Right lung (tissue), 5 donors: ENCODE data around the gene HCK. TPM values are rescaled to one million over a fixed set of nuclear protein-coding genes. Genes with fewer than 3 reads are reported as not detected.

Experiments
- DNase-seq, 2 donors: peaks; one replicate each; pipeline ENCODE4 v3.0.0-alpha.2; 2013
- polyA plus RNA-seq, 5 donors: library from polyadenylated mRNA; unstranded; fragments of 120-200 nt; gene quantifications; one replicate each; pipeline versions ENCODE4 v1.2.1 to v1.2.3, GENCODE V29; 2013; ENCODE audit warnings: inconsistent platforms in 1 of 5, low replicate concordance in 1 of 5; ENCODE audit not compliant: insufficient read length in 5 of 5, insufficient read depth in 1 of 5

HCK gene
- polyA plus RNA-seq, 5 donors, result 3.5 to 5.5 (median 4.2) TPM

DNA sequence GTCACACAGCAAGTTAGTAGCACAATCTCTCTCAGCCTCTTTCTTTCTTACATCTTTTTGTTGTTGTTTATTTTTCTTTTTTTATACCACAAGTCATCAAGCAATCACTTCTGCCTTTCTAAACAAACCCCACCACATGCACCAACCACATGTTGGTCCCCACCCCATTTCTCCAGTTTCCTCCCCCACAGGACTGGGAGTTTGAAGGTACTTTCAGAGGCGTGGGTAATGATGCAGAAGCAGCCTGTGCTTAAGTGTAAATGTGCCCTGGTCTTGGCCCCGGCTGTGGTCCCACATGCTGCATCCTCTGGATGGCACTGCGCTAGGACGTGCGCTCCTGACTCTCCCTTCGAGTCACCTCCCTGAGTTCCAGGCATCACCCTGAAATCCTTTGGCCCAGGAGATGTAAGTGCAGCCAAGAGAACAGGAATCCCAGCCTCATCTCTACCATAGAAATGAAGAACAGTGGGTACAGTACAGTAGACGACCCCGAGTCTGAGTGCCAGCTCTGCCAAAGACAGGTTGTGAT lies 5.7 kb downstream of the HCK start:
- DNase-seq, result no peak

GRCh38 chr20:32059189-32059588 lies 7.1 kb downstream of the HCK start:
- no peak for DNase-seq

DNA sequence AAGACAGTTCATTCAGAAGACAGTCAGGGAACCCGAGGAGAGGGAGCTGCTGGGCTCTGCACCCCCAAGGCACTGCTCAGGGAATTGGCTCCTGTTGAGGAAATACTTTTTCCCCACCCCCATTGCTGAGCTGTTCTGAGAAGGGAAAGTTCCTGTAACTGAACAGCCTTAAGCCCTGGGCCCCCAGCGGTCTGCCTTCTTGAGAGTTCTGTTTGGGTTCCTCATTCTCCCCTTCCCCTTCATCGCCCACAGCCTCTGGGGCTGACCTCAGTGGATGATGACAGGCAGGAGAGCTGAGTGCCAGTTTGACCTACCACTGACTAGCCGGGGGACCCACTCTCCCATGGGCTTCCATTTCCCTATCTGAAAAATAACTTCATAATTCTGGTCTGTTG lies 10.7 kb downstream of the HCK start:
- no peak for DNase-seq

DNA sequence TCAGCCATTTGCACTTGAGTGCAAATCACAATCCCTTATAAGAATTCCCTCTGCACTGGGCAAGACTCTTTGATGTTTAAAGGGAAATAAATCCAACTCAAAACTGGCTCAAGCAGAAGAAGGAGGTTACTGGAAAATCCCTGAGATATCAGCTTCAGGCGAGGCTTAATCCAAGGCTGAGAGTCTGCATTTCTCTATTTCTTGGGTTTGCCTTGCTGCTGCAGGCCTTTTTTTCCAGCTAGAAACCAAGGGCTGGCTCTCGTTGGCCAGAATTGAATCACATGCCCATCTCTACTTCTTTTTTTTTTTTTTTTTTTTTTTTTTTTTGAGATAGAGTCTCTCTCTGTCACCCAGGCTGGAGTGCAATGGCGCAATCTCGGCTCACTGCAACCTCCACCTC lies 11.7 kb downstream of the HCK start:
- no peak for DNase-seq

- no peak for DNase-seq
These were observed 12.6 kb downstream of the HCK start for GRCh38 chr20:32064667-32065066.

- DNase-seq, result no peak
These were observed 15.3 kb downstream of the HCK start for GRCh38 chr20:32067234-32067821.

- DNase-seq, result no peak
These were observed 16.1 kb downstream of the HCK start for GRCh38 chr20:32068174-32068573.

DNA sequence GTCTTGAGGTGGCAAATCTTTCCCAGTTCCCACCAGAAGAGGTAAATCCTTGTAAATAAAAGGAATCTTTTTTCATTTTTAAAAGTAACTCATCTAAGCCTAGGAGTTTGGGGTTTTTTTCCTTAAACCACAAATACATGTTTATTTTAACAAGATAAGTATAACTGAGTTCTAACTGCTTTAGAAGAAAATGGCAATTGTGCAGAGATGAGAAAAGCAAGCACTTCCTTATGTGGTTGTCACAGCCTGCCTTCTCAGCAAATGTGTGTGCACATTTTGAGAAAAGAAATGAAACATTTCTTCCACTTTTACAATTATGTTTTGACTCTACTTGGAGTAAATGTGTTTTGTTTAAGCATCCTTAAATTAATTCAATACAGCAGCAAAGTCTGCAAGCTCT lies 17.7 kb downstream of the HCK start:
- DNase-seq, result no peak

DNA sequence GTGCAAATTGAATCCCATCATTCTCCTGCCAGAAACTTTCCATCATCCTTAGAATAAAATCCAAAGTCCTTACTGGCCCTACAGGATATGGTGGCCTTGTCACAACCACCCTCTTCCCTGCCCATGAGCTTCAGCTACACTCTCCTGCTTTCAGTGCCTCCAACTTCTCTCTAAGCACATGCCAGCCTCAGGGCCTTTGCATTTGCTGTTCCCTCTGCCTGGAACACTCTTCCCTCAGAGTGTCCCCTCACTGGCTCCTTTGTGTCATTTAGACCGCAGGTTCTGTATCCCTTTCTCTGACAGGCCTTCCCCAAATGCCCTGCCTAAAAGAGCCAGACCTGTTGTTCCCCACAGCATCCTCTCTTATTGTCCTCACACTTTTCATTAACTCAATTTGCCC lies 18.2 kb downstream of the HCK start:
- DNase-seq, result no peak

- no peak for DNase-seq
These were observed 18.7 kb downstream of the HCK start for GRCh38 chr20:32070690-32071213.

GRCh38 chr20:32071395-32072167 lies 19.5 kb downstream of the HCK start:
- no peak for DNase-seq

DNA sequence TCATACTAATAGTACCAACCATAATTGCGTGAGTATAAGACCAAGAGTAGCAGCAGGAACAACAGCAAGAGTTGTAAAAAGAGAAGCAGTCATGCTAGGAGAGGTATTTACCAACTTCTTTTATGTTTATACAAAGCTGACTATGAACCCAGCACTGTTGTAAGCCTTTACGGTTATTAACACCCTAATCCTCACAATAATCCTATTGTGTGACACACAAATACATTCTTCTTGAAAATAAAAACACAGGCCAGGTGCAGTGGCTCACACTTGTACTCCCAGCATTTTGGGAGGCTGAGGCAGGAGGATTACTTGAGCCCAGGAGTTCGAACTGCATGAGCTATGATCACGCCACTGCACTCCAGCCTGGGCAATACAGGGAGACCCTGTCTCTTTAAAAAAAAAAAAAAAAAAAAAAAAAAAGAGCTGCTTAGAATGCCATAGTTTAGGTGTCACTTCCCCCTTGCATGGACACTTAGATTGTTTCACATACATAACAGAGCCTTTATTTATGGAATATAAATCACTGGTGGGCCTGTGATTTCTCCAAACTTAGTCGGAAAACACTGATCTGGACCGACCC lies 20.2 kb downstream of the HCK start:
- no peak for DNase-seq

- DNase-seq, result no peak
These were observed 23.5 kb downstream of the HCK start for GRCh38 chr20:32075534-32075933.

DNA sequence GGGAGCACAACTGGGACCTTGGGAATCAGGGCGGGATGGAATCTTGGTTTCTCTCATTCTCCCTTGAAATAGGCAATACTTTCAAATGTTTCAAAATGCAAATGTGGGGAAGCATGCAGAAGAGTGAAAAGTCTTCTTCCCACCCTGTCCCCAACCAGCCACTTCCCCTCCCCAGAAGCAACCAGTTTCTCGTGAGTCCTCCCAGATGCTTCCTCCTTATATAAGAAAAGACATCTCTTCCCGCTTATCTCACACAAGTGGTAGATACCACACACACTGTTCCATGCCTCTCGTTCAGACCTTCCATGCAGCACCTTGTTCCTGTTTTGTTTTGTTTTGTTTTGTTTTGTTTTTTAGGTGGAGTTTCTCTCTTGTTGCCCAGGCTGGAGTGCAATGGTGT lies 25.1 kb downstream of the HCK start:
- DNase-seq, result no peak

DNA sequence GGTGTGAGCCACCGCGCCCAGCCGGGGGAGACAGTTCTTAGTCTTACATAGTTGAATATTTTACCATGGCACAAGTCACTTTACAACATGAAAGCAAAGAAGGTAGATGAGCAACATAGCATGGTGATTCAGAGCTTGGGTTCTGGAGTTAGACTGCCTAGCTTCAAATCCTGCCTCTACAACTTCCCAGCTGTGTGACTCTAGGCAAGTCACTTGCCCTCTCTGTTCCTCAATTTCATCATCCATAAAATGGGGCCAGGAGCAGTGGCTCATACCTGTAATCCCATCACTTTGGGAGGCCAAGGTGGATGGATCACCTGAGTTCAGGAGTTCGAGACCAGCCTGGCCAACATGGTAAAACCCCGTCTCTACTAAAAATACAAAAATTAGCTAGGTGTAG lies 26.3 kb downstream of the HCK start:
- DNase-seq, result no peak

GRCh38 chr20:32078791-32079190 lies 26.7 kb downstream of the HCK start:
- no peak for DNase-seq

DNA sequence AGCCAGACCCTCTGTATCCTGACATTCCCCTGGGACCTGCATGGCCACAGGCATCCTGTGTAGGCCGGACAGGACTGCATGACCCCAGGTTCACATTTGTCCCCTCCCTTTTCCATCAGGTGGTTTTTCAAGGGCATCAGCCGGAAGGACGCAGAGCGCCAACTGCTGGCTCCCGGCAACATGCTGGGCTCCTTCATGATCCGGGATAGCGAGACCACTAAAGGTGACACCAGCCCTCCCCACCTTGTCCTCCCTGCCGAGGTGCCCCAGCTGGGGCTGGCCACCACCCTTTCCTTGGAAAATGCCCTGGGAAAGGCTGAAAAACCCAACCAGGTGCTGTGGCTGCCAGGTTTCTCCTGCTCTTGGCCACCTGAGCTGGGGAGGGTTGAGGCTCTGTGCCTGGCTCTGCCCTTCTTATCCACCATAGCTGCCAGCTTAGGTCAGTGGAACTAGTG lies 27.6 kb downstream of the HCK start:
- DNase-seq, result no peak

GRCh38 chr20:32080783-32081182 lies 28.7 kb downstream of the HCK start:
- no peak for DNase-seq

DNA sequence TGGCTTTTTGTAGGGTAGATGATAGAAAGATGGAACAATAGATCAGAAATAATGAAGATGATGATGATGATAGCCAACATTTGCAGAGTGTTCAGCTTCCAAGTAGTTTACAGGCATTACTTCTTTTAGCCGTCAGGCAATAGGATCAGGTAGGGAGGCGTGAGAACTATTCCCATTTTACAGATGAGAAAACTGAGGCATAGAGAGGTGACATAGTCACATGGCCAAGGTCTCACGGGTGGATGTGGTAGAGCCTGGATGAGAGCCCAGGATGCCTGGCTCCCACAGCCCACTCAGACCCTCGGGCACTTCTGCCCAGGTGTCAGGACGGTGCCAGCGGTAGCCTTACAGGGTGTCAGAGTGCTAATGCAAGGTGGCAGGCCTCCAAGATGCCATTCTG lies 31.4 kb downstream of the HCK start:
- DNase-seq, result no peak

GRCh38 chr20:32087070-32087469 lies 35.0 kb downstream of the HCK start:
- DNase-seq, result no peak

DNA sequence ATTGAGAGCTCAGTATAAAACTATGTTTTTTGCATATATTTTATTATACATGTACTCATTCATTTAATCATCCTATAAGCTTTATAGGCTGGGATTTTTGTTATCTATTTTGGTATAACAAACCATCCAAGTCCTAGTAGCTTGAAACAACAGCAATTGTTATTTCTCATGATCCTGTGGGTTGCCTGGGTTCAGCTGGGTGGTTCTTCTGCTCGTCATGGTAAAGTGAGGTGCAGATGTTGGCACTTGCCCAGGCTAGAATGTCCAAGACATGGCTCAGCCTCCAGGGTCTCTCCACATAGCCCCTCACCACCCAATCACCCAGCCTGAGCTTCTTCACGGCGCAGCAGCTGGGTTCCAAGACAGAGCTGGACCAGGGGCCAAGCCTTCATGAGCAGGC lies 36.7 kb downstream of the HCK start:
- DNase-seq, result no peak

GRCh38 chr20:32089637-32090362 lies 37.8 kb downstream of the HCK start:
- DNase-seq, result no peak
